ES-I3 (cell line): ENCODE measurements around the gene SYT17.

Source experiments
- H3K36me3 ChIP-seq: 2 replicates; pipeline ENCODE4 v1.6.1; 2013; ENCODE audit warnings: mild to moderate bottlenecking, low read length, control low read depth, moderate library complexity; ENCODE audit not compliant: insufficient read depth
- H3K4me1 ChIP-seq: 2 replicates; pipeline ENCODE4 v1.6.1; 2013; ENCODE audit warnings: mild to moderate bottlenecking, control low read depth, low read length; ENCODE audit not compliant: insufficient read depth
- H3K9ac ChIP-seq: 2 replicates; pipeline ENCODE4 v1.6.1; 2013; ENCODE audit warnings: low read depth, mild to moderate bottlenecking, low read length, moderate library complexity
- H3K9me3 ChIP-seq: 2 replicates; pipeline ENCODE4 v1.6.1; 2013; ENCODE audit warnings: mild to moderate bottlenecking, low read length, moderate library complexity; ENCODE audit not compliant: control insufficient read depth, insufficient read depth

Gene SYT17

GRCh38 chr16:19288872-19289799 lies 121.1 kb downstream of the SYT17 start:
- no peaks in the 10 kb centered on the region for H3K9me3 ChIP-seq
- no peak overlapping the region for H3K9ac ChIP-seq

GRCh38 chr16:19289811-19290485 lies 121.9 kb downstream of the SYT17 start:
- Histone ChIP-seq H3K36me3 (no peaks in the 10 kb centered on the region), H3K9me3 (no peaks in the 10 kb centered on the region), H3K9ac (no peak overlapping the region), H3K4me1 (peaks cover 35% of the 10 kb centered on the region)

More at GRCh38 chr16:19288872-19289799, 121.1 kb downstream of the SYT17 start:
- Histone ChIP-seq H3K36me3 (no peaks in the 10 kb centered on the region), H3K4me1 (peaks cover 35% of the 10 kb centered on the region)

GRCh38 chr16:19290860-19291259 lies 122.8 kb downstream of the SYT17 start:
- Histone ChIP-seq H3K4me1 (peaks cover 35% of the 10 kb centered on the region), H3K9me3 (no peaks in the 10 kb centered on the region), H3K9ac (no peak overlapping the region), H3K36me3 (no peaks in the 10 kb centered on the region)

- Histone ChIP-seq H3K9me3 (no peaks in the 10 kb centered on the region), H3K36me3 (no peaks in the 10 kb centered on the region), H3K4me1 (peaks cover 35% of the 10 kb centered on the region), H3K9ac (no peak overlapping the region)
These were observed 123.4 kb downstream of the SYT17 start for GRCh38 chr16:19291475-19291874.

- Histone ChIP-seq H3K9ac (no peak overlapping the region), H3K36me3 (no peaks in the 10 kb centered on the region), H3K9me3 (no peaks in the 10 kb centered on the region), H3K4me1 (peaks cover 35% of the 10 kb centered on the region)
These were observed 124.1 kb downstream of the SYT17 start for GRCh38 chr16:19292186-19292585.

GRCh38 chr16:19294156-19294649 lies 126.2 kb downstream of the SYT17 start:
- Histone ChIP-seq H3K36me3 (no peaks in the 10 kb centered on the region), H3K4me1 (peaks cover 27% of the 10 kb centered on the region), H3K9me3 (no peaks in the 10 kb centered on the region), H3K9ac (no peak overlapping the region)

GRCh38 chr16:19295393-19295792 lies 127.4 kb downstream of the SYT17 start:
- H3K9ac ChIP-seq, result no peak overlapping the region
- H3K4me1 ChIP-seq, result peaks cover 18% of the 10 kb centered on the region
- H3K9me3 ChIP-seq, result no peaks in the 10 kb centered on the region
- no peaks in the 10 kb centered on the region for H3K36me3 ChIP-seq

GRCh38 chr16:19297454-19297853 lies 129.4 kb downstream of the SYT17 start:
- no peaks in the 10 kb centered on the region for H3K9me3 ChIP-seq
- H3K36me3 ChIP-seq, result no peaks in the 10 kb centered on the region
- H3K9ac ChIP-seq, result no peak overlapping the region
- 0 out of 2 replicates have a peak, but pooled peaks cover under 1% of the 10 kb centered on the region for H3K4me1 ChIP-seq

- Histone ChIP-seq H3K36me3 (no peaks in the 10 kb centered on the region), H3K4me1 (peaks cover under 1% of the 10 kb centered on the region; the same call in 1 of the 2 replicates)
These were observed 131.5 kb downstream of the SYT17 start for GRCh38 chr16:19299565-19299964.

GRCh38 chr16:19301931-19302330 lies 133.9 kb downstream of the SYT17 start:
- H3K9me3 ChIP-seq, result no peaks in the 10 kb centered on the region
- no peaks in the 10 kb centered on the region for H3K36me3 ChIP-seq
- H3K4me1 ChIP-seq, result peaks cover 3% of the 10 kb centered on the region; the same call in 1 of the 2 replicates
- H3K9ac ChIP-seq, result no peak overlapping the region

More at GRCh38 chr16:19299565-19299964, 131.5 kb downstream of the SYT17 start:
- Histone ChIP-seq H3K9ac (no peak overlapping the region), H3K9me3 (no peaks in the 10 kb centered on the region)

GRCh38 chr16:19304750-19305149 lies 136.7 kb downstream of the SYT17 start:
- Histone ChIP-seq H3K4me1 (peaks cover 3% of the 10 kb centered on the region; the same call in 1 of the 2 replicates), H3K36me3 (no peaks in the 10 kb centered on the region), H3K9me3 (no peaks in the 10 kb centered on the region), H3K9ac (no peak overlapping the region)

GRCh38 chr16:19305443-19305842 lies 137.4 kb downstream of the SYT17 start:
- Histone ChIP-seq H3K9me3 (no peaks in the 10 kb centered on the region), H3K36me3 (no peaks in the 10 kb centered on the region), H3K4me1 (peaks cover 3% of the 10 kb centered on the region; the same call in 1 of the 2 replicates), H3K9ac (no peak overlapping the region)

- Histone ChIP-seq H3K4me1 (peaks cover 3% of the 10 kb centered on the region; the same call in 1 of the 2 replicates), H3K36me3 (no peaks in the 10 kb centered on the region), H3K9ac (no peak overlapping the region), H3K9me3 (peaks cover 3% of the 10 kb centered on the region; the same call in 1 of the 2 replicates)
These were observed 139.7 kb downstream of the SYT17 start for GRCh38 chr16:19307587-19308241.

GRCh38 chr16:19308392-19308791 lies 140.4 kb downstream of the SYT17 start:
- Histone ChIP-seq H3K36me3 (no peaks in the 10 kb centered on the region), H3K9me3 (peaks cover 5% of the 10 kb centered on the region), H3K9ac (no peak overlapping the region), H3K4me1 (peaks cover 3% of the 10 kb centered on the region; the same call in 1 of the 2 replicates)
